ENCODE measurements around the gene PCSK1N. TPM values are rescaled to one million over a fixed set of nuclear protein-coding genes. Genes with fewer than 3 reads are reported as not detected.
"Not testable (repeated sequence)": the region's sequence is repeated elsewhere in the genome, so short reads cannot be mapped to it uniquely, and the experiment has no call there.

PCSK1N gene
- total RNA-seq, 2 experiments from 2014 or later = not detected

- no peaks in the 10 kb centered on the region for H3K36me3 ChIP-seq (ENCODE audit: insufficient read depth, low read length)
- no peak overlapping the region for H2AFZ ChIP-seq (ENCODE audit: low read length)
- POLR2A ChIA-PET = no interaction called here
- H3K9me2 ChIP-seq (ENCODE audit: insufficient read depth, low read length) = no peaks in the 10 kb centered on the region
- intact Hi-C loops (cut with micrococcal nuclease; ENCODE audit: unreplicated experiment) = no loop called here
- H4K20me1 ChIP-seq (ENCODE audit: insufficient read depth, low read length) = no peaks in the 10 kb centered on the region
- no peak overlapping the region for H3K4me3 ChIP-seq (ENCODE audit: low read depth, low read length, poor library complexity, severe bottlenecking)
- no peak for TF ChIP-seq EZH2phosphoT487 (IDR thresholded peaks at IDR 0.05; ENCODE audit: borderline replicate concordance, low read depth, low read length)
- no peak for TF ChIP-seq CTCF (conservative IDR thresholded peaks at IDR 0.05; ENCODE audit: low read length)
- CTCF ChIA-PET (ENCODE audit: unreplicated experiment) = no interaction called here
- no peaks in the 10 kb centered on the region for H3K4me1 ChIP-seq (ENCODE audit: insufficient read depth, low read length, poor library complexity, severe bottlenecking)
- H3K79me2 ChIP-seq (ENCODE audit: insufficient read depth, low read depth, low read length) = no peaks in the 10 kb centered on the region
- H3K9me3 ChIP-seq (ENCODE audit: low read length) = no peaks in the 10 kb centered on the region
- no peak overlapping the region for H3K4me2 ChIP-seq (ENCODE audit: low read length)
- no peak overlapping the region for H3K27ac ChIP-seq (ENCODE audit: low read depth, low read length, poor library complexity, severe bottlenecking)
- no peak for DNase-seq (ENCODE audit: low spot score)
- BruUV-seq (replicated peaks) = no TSS peak
Observed at GRCh38 chrX:48864210-48864609, 28.8 kb upstream of the PCSK1N start.

GRCh38 chrX:48854898-48855297 lies 19.5 kb upstream of the PCSK1N start:
- Histone ChIP-seq H3K4me1 (ENCODE audit: insufficient read depth, low read length, poor library complexity, severe bottlenecking) (no peaks in the 10 kb centered on the region), H3K4me3 (ENCODE audit: low read depth, low read length, poor library complexity, severe bottlenecking) (no peak overlapping the region), H4K20me1 (ENCODE audit: insufficient read depth, low read length) (no peaks in the 10 kb centered on the region), H2AFZ (ENCODE audit: low read length) (no peak overlapping the region), H3K9me2 (ENCODE audit: insufficient read depth, low read length) (no peaks in the 10 kb centered on the region), H3K36me3 (ENCODE audit: insufficient read depth, low read length) (no peaks in the 10 kb centered on the region), H3K27ac (ENCODE audit: low read depth, low read length, poor library complexity, severe bottlenecking) (no peak overlapping the region), H3K4me2 (ENCODE audit: low read length) (no peak overlapping the region), H3K79me2 (ENCODE audit: insufficient read depth, low read depth, low read length) (no peaks in the 10 kb centered on the region), H3K9me3 (ENCODE audit: low read length) (no peaks in the 10 kb centered on the region)
- intact Hi-C loops (cut with micrococcal nuclease; ENCODE audit: unreplicated experiment) = no loop called here
- peak; percentile 33 for DNase-seq (ENCODE audit: low spot score)
- TF ChIP-seq CTCF (conservative IDR thresholded peaks at IDR 0.05; ENCODE audit: low read length) (peak; percentile 51; the same call in 1 of the 2 replicates), EZH2phosphoT487 (IDR thresholded peaks at IDR 0.05; ENCODE audit: borderline replicate concordance, low read depth, low read length) (no peak)
- no TSS peak for BruUV-seq (replicated peaks)
- ChIA-PET POLR2A (no interaction called here), CTCF (ENCODE audit: unreplicated experiment) (no interaction called here)

- H2AFZ ChIP-seq (ENCODE audit: low read length); intact Hi-C loops (cut with micrococcal nuclease; ENCODE audit: unreplicated experiment); H3K79me2 ChIP-seq (ENCODE audit: insufficient read depth, low read depth, low read length); H3K4me2 ChIP-seq (ENCODE audit: low read length); H3K9me2 ChIP-seq (ENCODE audit: insufficient read depth, low read length); H4K20me1 ChIP-seq (ENCODE audit: insufficient read depth, low read length); CTCF ChIA-PET (ENCODE audit: unreplicated experiment); H3K36me3 ChIP-seq (ENCODE audit: insufficient read depth, low read length); DNase-seq (ENCODE audit: low spot score); H3K27ac ChIP-seq (ENCODE audit: low read depth, low read length, poor library complexity, severe bottlenecking); H3K4me1 ChIP-seq (ENCODE audit: insufficient read depth, low read length, poor library complexity, severe bottlenecking); H3K4me3 ChIP-seq (ENCODE audit: low read depth, low read length, poor library complexity, severe bottlenecking); BruUV-seq (replicated peaks); H3K9me3 ChIP-seq (ENCODE audit: low read length): not testable (repeated sequence)
- POLR2A ChIA-PET = interaction anchor here (0.6 kb wide), 1 partner anchor 201 kb away, joined by 5 read pairs; no protein-coding TSS in a partner anchor
Observed at GRCh38 chrX:48854121-48854804, 18.9 kb upstream of the PCSK1N start.

GRCh38 chrX:48853494-48853893 lies 18.1 kb upstream of the PCSK1N start:
- H4K20me1 ChIP-seq (ENCODE audit: insufficient read depth, low read length); H3K4me2 ChIP-seq (ENCODE audit: low read length); H3K4me3 ChIP-seq (ENCODE audit: low read depth, low read length, poor library complexity, severe bottlenecking); H3K9me3 ChIP-seq (ENCODE audit: low read length); BruUV-seq (replicated peaks); H3K9me2 ChIP-seq (ENCODE audit: insufficient read depth, low read length); H3K4me1 ChIP-seq (ENCODE audit: insufficient read depth, low read length, poor library complexity, severe bottlenecking); H3K27ac ChIP-seq (ENCODE audit: low read depth, low read length, poor library complexity, severe bottlenecking); intact Hi-C loops (cut with micrococcal nuclease; ENCODE audit: unreplicated experiment); DNase-seq (ENCODE audit: low spot score); H3K36me3 ChIP-seq (ENCODE audit: insufficient read depth, low read length); CTCF ChIA-PET (ENCODE audit: unreplicated experiment); H2AFZ ChIP-seq (ENCODE audit: low read length); H3K79me2 ChIP-seq (ENCODE audit: insufficient read depth, low read depth, low read length): not testable (repeated sequence)
- POLR2A ChIA-PET = interaction anchor here (0.6 kb wide), 1 partner anchor 200 kb away, joined by 5 read pairs; no protein-coding TSS in a partner anchor
